GM10248 (cell line): ENCODE results near the gene GNAT1.

Experiments used
- CTCF ChIA-PET: fragments of 300-600 bp; sonication (Branson Sonifier 250); formaldehyde crosslinking; extraction: SDS; loops from one replicate; lab custom pipeline; 2021; ENCODE audit warnings: antibody characterized with exemption; lab: Yijun Ruan, JAX
- POLR2A ChIA-PET: fragments of 350-650 bp; sonication (Branson Sonifier 250); formaldehyde crosslinking; extraction: SDS; loops from one replicate; lab custom pipeline; 2020; ENCODE audit warnings: antibody characterized with exemption; lab: Yijun Ruan, JAX
- DNase-seq: peaks from one replicate; pipeline ENCODE4 v3.0.0; 2012; ENCODE audit errors: extremely low spot score
- TF ChIP-seq, protein P1 (sequence below): IDR thresholded peaks from 2 replicates; pipeline ENCODE4 v1.5.1; 2012; ENCODE audit warnings: mild to moderate bottlenecking, low read depth; ENCODE audit errors: extremely low read depth, missing control alignments, control extremely low read depth

GNAT1 gene

GRCh38 chr3:50192124-50192523 lies 714 bp downstream of the GNAT1 start:
- no peak for DNase-seq
- ChIA-PET POLR2A (no interaction called here), CTCF (interaction anchor here (0.7 to 16.1 kb wide), 22 partner anchors 9 to 389 kb away, joined by 3 to 393 read pairs (median 4); partner anchors contain the start of genes GNAI2, INKA1, SEMA3B and SLC38A3)
- TF ChIP-seq, protein P1, sequence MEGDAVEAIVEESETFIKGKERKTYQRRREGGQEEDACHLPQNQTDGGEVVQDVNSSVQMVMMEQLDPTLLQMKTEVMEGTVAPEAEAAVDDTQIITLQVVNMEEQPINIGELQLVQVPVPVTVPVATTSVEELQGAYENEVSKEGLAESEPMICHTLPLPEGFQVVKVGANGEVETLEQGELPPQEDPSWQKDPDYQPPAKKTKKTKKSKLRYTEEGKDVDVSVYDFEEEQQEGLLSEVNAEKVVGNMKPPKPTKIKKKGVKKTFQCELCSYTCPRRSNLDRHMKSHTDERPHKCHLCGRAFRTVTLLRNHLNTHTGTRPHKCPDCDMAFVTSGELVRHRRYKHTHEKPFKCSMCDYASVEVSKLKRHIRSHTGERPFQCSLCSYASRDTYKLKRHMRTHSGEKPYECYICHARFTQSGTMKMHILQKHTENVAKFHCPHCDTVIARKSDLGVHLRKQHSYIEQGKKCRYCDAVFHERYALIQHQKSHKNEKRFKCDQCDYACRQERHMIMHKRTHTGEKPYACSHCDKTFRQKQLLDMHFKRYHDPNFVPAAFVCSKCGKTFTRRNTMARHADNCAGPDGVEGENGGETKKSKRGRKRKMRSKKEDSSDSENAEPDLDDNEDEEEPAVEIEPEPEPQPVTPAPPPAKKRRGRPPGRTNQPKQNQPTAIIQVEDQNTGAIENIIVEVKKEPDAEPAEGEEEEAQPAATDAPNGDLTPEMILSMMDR: no peak

- TF ChIP-seq, protein P1: peak; percentile 97
- DNase-seq: peak; percentile 85
- ChIA-PET CTCF (interaction anchor here (0.7 to 16.1 kb wide), 22 partner anchors 10 to 389 kb away, joined by 3 to 393 read pairs (median 4); partner anchors contain the start of genes GNAI2, INKA1, SEMA3B and SLC38A3), POLR2A (no interaction called here)
Measured at GRCh38 chr3:50192689-50193141, 1.3 kb downstream of the GNAT1 start.

- CTCF ChIA-PET: interaction anchor here (0.8 to 16.1 kb wide), 18 partner anchors 11 to 85 kb away, joined by 3 to 393 read pairs (median 8); partner anchors contain the start of genes GNAI2, LSMEM2 and SLC38A3
- POLR2A ChIA-PET: no interaction called here
- no peak for DNase-seq
- TF ChIP-seq, protein P1: no peak
Measured at GRCh38 chr3:50193286-50193685, 1.9 kb downstream of the GNAT1 start.

DNA sequence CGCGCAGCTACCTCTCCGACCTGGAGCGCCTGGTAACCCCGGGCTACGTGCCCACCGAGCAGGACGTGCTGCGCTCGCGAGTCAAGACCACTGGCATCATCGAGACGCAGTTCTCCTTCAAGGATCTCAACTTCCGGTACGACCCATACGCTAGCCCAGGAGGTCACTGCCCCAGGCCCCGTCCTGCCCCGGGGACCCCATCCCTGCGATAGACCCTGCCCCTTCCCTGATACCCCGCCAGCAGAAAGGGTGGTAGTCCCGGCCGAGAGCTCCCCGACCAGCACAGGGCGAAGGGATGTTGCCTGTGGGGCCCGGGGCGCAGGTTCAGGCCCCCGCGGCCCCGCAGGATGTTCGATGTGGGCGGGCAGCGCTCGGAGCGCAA lies 2.3 kb downstream of the GNAT1 start:
- TF ChIP-seq, protein P1: no peak
- no peak for DNase-seq
- ChIA-PET CTCF (interaction anchor here (0.8 to 16.1 kb wide), 20 partner anchors 11 to 131 kb away, joined by 3 to 393 read pairs (median 8); partner anchors contain the start of genes GNAI2, IFRD2, LSMEM2 and SLC38A3), POLR2A (no interaction called here)

GRCh38 chr3:50194128-50194902 lies 2.9 kb downstream of the GNAT1 start:
- DNase-seq: peak; percentile 87
- ChIA-PET POLR2A (no interaction called here), CTCF (interaction anchor here (0.7 to 16.1 kb wide), 29 partner anchors 10 to 391 kb away, joined by 3 to 393 read pairs (median 5); partner anchors contain the start of genes GNAI2, IFRD2, INKA1 and LSMEM2)
- TF ChIP-seq, protein P1: peak; percentile 54

DNA sequence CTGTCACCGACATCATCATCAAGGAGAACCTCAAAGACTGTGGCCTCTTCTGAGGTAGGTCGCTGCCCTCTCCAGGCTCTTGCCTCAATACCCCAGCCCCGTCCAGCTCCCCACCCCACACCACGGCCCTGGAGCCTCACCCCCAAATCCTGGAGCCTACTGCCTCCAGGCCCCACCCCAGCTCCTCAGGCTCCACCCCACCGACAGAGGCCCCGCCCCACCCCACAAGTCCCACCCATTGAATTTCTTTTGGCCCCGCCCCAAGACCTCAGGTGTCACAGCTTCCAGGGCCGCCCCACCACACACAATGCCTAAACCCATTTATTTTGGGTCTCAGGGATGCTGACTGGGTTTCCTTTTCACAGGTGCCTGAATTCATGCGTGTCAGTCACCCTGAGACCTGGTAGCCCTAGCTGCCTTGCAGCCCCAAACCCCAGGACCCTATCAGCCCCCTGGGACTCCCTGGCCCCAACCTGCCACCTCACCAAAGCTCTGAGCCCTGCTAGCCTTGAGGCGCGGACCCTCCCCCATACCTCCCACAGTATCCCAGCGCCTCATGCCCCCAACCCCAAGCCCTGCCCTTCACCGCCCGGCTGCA lies 3.6 kb downstream of the GNAT1 start:
- TF ChIP-seq, protein P1: no peak
- peak; percentile 69 for DNase-seq
- POLR2A ChIA-PET: interaction anchor here (0.6 kb wide), 1 partner anchor 32 kb away, joined by 3 read pairs; no protein-coding TSS in a partner anchor
- CTCF ChIA-PET: interaction anchor here (0.7 to 16.1 kb wide), 25 partner anchors 10 to 392 kb away, joined by 3 to 393 read pairs (median 5); partner anchors contain the start of genes GNAI2, IFRD2, INKA1 and SLC38A3
